Measurements from ENCODE around the gene RPL38.

DNA sequence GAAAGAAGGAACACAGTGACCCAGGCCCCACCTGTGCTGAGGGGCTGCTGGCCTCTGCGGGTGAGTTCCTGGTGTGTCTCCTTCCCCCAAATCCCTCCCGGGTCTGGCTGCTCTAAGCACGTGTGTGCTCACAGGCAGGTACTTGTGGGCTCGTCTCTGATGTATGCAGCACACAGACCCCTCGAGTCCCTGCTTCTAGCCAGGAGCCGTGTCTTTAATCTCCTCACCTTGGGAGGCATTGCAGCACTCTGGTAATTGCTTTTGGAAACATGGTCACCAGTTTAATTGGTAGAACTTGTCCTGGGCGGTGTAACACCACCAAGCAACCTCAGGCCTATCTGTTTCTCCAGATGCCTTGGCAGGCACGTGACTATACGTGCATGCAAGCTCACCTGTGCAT is 8.8 kb upstream of the RPL38 start:
- TF ChIP-seq TCF4 (CRISPR knock-in tag; IDR thresholded peaks at IDR 0.05; ENCODE audit: borderline replicate concordance) (no peak), ZFP3 (CRISPR knock-in tag; IDR thresholded peaks at IDR 0.05) (no peak), ZC3H10 (CRISPR knock-in tag; IDR thresholded peaks at IDR 0.05) (no peak), ISL1 (CRISPR knock-in tag; IDR thresholded peaks at IDR 0.05) (no peak), RARB (CRISPR knock-in tag; IDR thresholded peaks at IDR 0.05) (no peak), ARNTL (CRISPR knock-in tag; IDR thresholded peaks at IDR 0.05; ENCODE audit: borderline replicate concordance, low read depth) (no peak), BACH2 (CRISPR knock-in tag; IDR thresholded peaks at IDR 0.05; ENCODE audit: borderline replicate concordance) (no peak)
- TF ChIP-seq, protein P1, sequence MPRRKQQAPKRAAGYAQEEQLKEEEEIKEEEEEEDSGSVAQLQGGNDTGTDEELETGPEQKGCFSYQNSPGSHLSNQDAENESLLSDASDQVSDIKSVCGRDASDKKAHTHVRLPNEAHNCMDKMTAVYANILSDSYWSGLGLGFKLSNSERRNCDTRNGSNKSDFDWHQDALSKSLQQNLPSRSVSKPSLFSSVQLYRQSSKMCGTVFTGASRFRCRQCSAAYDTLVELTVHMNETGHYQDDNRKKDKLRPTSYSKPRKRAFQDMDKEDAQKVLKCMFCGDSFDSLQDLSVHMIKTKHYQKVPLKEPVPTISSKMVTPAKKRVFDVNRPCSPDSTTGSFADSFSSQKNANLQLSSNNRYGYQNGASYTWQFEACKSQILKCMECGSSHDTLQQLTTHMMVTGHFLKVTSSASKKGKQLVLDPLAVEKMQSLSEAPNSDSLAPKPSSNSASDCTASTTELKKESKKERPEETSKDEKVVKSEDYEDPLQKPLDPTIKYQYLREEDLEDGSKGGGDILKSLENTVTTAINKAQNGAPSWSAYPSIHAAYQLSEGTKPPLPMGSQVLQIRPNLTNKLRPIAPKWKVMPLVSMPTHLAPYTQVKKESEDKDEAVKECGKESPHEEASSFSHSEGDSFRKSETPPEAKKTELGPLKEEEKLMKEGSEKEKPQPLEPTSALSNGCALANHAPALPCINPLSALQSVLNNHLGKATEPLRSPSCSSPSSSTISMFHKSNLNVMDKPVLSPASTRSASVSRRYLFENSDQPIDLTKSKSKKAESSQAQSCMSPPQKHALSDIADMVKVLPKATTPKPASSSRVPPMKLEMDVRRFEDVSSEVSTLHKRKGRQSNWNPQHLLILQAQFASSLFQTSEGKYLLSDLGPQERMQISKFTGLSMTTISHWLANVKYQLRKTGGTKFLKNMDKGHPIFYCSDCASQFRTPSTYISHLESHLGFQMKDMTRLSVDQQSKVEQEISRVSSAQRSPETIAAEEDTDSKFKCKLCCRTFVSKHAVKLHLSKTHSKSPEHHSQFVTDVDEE (CRISPR knock-in tag; IDR thresholded peaks at IDR 0.05): no peak
- TF ChIP-seq, protein P2, sequence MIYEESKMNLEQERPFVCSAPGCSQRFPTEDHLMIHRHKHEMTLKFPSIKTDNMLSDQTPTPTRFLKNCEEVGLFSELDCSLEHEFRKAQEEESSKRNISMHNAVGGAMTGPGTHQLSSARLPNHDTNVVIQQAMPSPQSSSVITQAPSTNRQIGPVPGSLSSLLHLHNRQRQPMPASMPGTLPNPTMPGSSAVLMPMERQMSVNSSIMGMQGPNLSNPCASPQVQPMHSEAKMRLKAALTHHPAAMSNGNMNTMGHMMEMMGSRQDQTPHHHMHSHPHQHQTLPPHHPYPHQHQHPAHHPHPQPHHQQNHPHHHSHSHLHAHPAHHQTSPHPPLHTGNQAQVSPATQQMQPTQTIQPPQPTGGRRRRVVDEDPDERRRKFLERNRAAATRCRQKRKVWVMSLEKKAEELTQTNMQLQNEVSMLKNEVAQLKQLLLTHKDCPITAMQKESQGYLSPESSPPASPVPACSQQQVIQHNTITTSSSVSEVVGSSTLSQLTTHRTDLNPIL (CRISPR knock-in tag; IDR thresholded peaks at IDR 0.05; ENCODE audit: low read depth): no peak

All from SK-N-SH treated with all-trans-retinoic acid at 6 μM for 48 hours (cell line).